ENCODE results near the gene MYO9A.
"Not testable (repeated sequence)": the region's sequence is repeated elsewhere in the genome, so short reads cannot be mapped to it uniquely, and the experiment has no call there.

MYO9A gene

GRCh38 chr15:72074335-72075060 lies 43.5 kb downstream of the MYO9A start:
- TF ChIP-seq, protein P1, sequence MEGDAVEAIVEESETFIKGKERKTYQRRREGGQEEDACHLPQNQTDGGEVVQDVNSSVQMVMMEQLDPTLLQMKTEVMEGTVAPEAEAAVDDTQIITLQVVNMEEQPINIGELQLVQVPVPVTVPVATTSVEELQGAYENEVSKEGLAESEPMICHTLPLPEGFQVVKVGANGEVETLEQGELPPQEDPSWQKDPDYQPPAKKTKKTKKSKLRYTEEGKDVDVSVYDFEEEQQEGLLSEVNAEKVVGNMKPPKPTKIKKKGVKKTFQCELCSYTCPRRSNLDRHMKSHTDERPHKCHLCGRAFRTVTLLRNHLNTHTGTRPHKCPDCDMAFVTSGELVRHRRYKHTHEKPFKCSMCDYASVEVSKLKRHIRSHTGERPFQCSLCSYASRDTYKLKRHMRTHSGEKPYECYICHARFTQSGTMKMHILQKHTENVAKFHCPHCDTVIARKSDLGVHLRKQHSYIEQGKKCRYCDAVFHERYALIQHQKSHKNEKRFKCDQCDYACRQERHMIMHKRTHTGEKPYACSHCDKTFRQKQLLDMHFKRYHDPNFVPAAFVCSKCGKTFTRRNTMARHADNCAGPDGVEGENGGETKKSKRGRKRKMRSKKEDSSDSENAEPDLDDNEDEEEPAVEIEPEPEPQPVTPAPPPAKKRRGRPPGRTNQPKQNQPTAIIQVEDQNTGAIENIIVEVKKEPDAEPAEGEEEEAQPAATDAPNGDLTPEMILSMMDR (IDR thresholded peaks at IDR 0.05; ENCODE audit: insufficient read depth, low read length, missing control alignments) = no peak
- H3K4me3 ChIP-seq (ENCODE audit: low read depth, low read length) = no peak overlapping the region
- POLR2A ChIA-PET = no interaction called here
- DNase-seq (ENCODE audit: low read depth, low spot score) = no peak
- CTCF ChIA-PET = interaction anchor here (1.7 kb wide), 1 partner anchor 29 kb away, joined by 3 read pairs; no protein-coding TSS in a partner anchor

DNA sequence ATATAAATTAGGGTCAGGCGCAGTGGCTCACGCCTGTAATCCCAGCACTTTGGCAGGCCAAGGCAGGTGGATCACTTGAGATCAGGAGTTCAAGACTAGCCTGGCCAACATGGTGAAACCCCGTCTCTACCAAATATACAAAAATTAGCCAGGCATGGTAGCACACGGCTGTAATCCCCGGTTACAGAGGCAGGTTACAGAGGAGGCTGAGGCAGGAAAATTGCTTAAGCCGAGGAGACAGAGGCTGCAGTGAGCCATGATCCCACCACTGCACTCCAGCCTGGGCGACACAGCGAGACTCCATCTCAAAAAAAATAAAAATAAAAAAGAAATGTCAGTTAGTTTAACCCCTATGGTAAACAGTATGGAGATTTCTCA lies 46.5 kb downstream of the MYO9A start:
- CTCF ChIA-PET; DNase-seq (ENCODE audit: low read depth, low spot score); POLR2A ChIA-PET; H3K4me3 ChIP-seq (ENCODE audit: low read depth, low read length): not testable (repeated sequence)

GRCh38 chr15:72070817-72071447 lies 47.0 kb downstream of the MYO9A start:
- H3K4me3 ChIP-seq (ENCODE audit: low read depth, low read length) = no peak overlapping the region
- no peak for DNase-seq (ENCODE audit: low read depth, low spot score)
- TF ChIP-seq, protein P1 (IDR thresholded peaks at IDR 0.05; ENCODE audit: insufficient read depth, low read length, missing control alignments) = no peak
- CTCF ChIA-PET = no interaction called here
- POLR2A ChIA-PET = no interaction called here

DNA sequence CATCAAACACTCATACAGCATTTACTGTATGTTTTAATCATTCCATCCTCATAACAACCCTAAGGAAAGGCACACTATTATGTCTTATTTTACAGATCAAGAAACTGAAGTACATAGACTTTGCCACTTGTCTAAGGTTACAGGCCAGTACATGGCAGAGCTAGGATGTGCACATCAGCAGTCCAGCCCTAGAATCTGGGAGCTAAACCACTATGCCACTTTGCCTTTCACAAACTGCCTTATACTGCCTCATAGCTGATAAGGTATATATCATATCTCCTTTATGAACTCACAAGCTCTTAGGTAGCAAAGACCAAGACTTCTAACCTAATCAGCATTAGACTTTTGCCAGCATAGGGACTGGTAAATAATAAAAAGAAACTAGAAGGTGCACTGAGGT lies 49.1 kb downstream of the MYO9A start:
- H3K4me3 ChIP-seq (ENCODE audit: low read depth, low read length) = no peak overlapping the region
- TF ChIP-seq, protein P1 (IDR thresholded peaks at IDR 0.05; ENCODE audit: insufficient read depth, low read length, missing control alignments) = no peak
- ChIA-PET POLR2A (no interaction called here), CTCF (no interaction called here)
- DNase-seq (ENCODE audit: low read depth, low spot score) = no peak

- no peak for DNase-seq (ENCODE audit: low read depth, low spot score)
- no peak overlapping the region for H3K4me3 ChIP-seq (ENCODE audit: low read depth, low read length)
- POLR2A ChIA-PET = no interaction called here
- TF ChIP-seq, protein P1 (IDR thresholded peaks at IDR 0.05; ENCODE audit: insufficient read depth, low read length, missing control alignments) = no peak
- CTCF ChIA-PET = no interaction called here
Observed at GRCh38 chr15:72065801-72066200, 52.1 kb downstream of the MYO9A start.

GRCh38 chr15:72063186-72063585 lies 54.8 kb downstream of the MYO9A start:
- CTCF ChIA-PET = interaction anchor here (1.5 kb wide), 1 partner anchor 42 kb away, joined by 3 read pairs; no protein-coding TSS in a partner anchor
- POLR2A ChIA-PET = no interaction called here
- no peak for DNase-seq (ENCODE audit: low read depth, low spot score)
- TF ChIP-seq, protein P1 (IDR thresholded peaks at IDR 0.05; ENCODE audit: insufficient read depth, low read length, missing control alignments) = no peak
- H3K4me3 ChIP-seq (ENCODE audit: low read depth, low read length) = no peak overlapping the region

All from AG04449 (cell line).